Measurements from ENCODE around the gene TNNI3K.
A peak's percentile ranks its signal among the peaks of the same experiment; 100 is the strongest.

The TNNI3K gene

GRCh38 chr1:74280642-74281396, 45.6 kb downstream of the TNNI3K start:
- DNase-seq, result no peak
- in situ Hi-C loops (cut with MboI; ENCODE audit: low pct_unique_long_range_greater_than_20kb, low sequenced_read_pairs), result no loop called here

GRCh38 chr1:74286414-74286813, 51.2 kb downstream of the TNNI3K start:
- in situ Hi-C loops (cut with MboI; ENCODE audit: low pct_unique_long_range_greater_than_20kb, low sequenced_read_pairs), result no loop called here
- no peak for DNase-seq

GRCh38 chr1:74314438-74314837, 79.3 kb downstream of the TNNI3K start:
- in situ Hi-C loops (cut with MboI; ENCODE audit: low pct_unique_long_range_greater_than_20kb, low sequenced_read_pairs), result no loop called here
- no peak for DNase-seq

GRCh38 chr1:74316302-74316701, 81.1 kb downstream of the TNNI3K start:
- in situ Hi-C loops (cut with MboI; ENCODE audit: low pct_unique_long_range_greater_than_20kb, low sequenced_read_pairs), result no loop called here
- DNase-seq, result no peak

GRCh38 chr1:74317663-74318062, 82.5 kb downstream of the TNNI3K start:
- DNase-seq, result no peak
- in situ Hi-C loops (cut with MboI; ENCODE audit: low pct_unique_long_range_greater_than_20kb, low sequenced_read_pairs), result no loop called here

GRCh38 chr1:74323937-74324473, 88.8 kb downstream of the TNNI3K start:
- no peak for DNase-seq
- in situ Hi-C loops (cut with MboI; ENCODE audit: low pct_unique_long_range_greater_than_20kb, low sequenced_read_pairs), result no loop called here

GRCh38 chr1:74324684-74325448, 89.7 kb downstream of the TNNI3K start:
- DNase-seq, result no peak
- in situ Hi-C loops (cut with MboI; ENCODE audit: low pct_unique_long_range_greater_than_20kb, low sequenced_read_pairs), result no loop called here

GRCh38 chr1:74328851-74329250, 93.7 kb downstream of the TNNI3K start:
- in situ Hi-C loops (cut with MboI; ENCODE audit: low pct_unique_long_range_greater_than_20kb, low sequenced_read_pairs), result no loop called here
- no peak for DNase-seq

- no peak for DNase-seq
- in situ Hi-C loops (cut with MboI; ENCODE audit: low pct_unique_long_range_greater_than_20kb, low sequenced_read_pairs), result no loop called here
Measured at GRCh38 chr1:74333244-74333643, 98.1 kb downstream of the TNNI3K start.

- no peak for DNase-seq
- in situ Hi-C loops (cut with MboI; ENCODE audit: low pct_unique_long_range_greater_than_20kb, low sequenced_read_pairs), result no loop called here
Measured at GRCh38 chr1:74334147-74334546, 99.0 kb downstream of the TNNI3K start.

GRCh38 chr1:74340656-74341055, 105.5 kb downstream of the TNNI3K start:
- DNase-seq, result no peak
- in situ Hi-C loops (cut with MboI; ENCODE audit: low pct_unique_long_range_greater_than_20kb, low sequenced_read_pairs), result no loop called here

GRCh38 chr1:74341702-74342339, 106.6 kb downstream of the TNNI3K start:
- in situ Hi-C loops (cut with MboI; ENCODE audit: low pct_unique_long_range_greater_than_20kb, low sequenced_read_pairs), result no loop called here
- DNase-seq, result no peak

- DNase-seq, result peak; percentile 1
- in situ Hi-C loops (cut with MboI; ENCODE audit: low pct_unique_long_range_greater_than_20kb, low sequenced_read_pairs), result no loop called here
Measured at GRCh38 chr1:74343216-74343615, 108.0 kb downstream of the TNNI3K start.

GRCh38 chr1:74344387-74344786, 109.2 kb downstream of the TNNI3K start:
- no peak for DNase-seq
- in situ Hi-C loops (cut with MboI; ENCODE audit: low pct_unique_long_range_greater_than_20kb, low sequenced_read_pairs), result no loop called here

- in situ Hi-C loops (cut with MboI; ENCODE audit: low pct_unique_long_range_greater_than_20kb, low sequenced_read_pairs), result no loop called here
- no peak for DNase-seq
Measured at GRCh38 chr1:74356493-74356892, 121.3 kb downstream of the TNNI3K start.

- in situ Hi-C loops (cut with MboI; ENCODE audit: low pct_unique_long_range_greater_than_20kb, low sequenced_read_pairs), result no loop called here
- no peak for DNase-seq
Measured at GRCh38 chr1:74357150-74357549, 122.0 kb downstream of the TNNI3K start.

- DNase-seq, result no peak
- in situ Hi-C loops (cut with MboI; ENCODE audit: low pct_unique_long_range_greater_than_20kb, low sequenced_read_pairs), result no loop called here
Measured at GRCh38 chr1:74357756-74358155, 122.6 kb downstream of the TNNI3K start.

- DNase-seq, result no peak
Measured at GRCh38 chr1:74362691-74363090, 127.5 kb downstream of the TNNI3K start.

GRCh38 chr1:74363220-74363619, 128.0 kb downstream of the TNNI3K start:
- in situ Hi-C loops (cut with MboI; ENCODE audit: low pct_unique_long_range_greater_than_20kb, low sequenced_read_pairs), result no loop called here
- DNase-seq, result no peak

More at GRCh38 chr1:74362691-74363090, 127.5 kb downstream of the TNNI3K start:
- in situ Hi-C loops (cut with MboI; ENCODE audit: low pct_unique_long_range_greater_than_20kb, low sequenced_read_pairs), result no loop called here
